ENCODE data around the gene ZBTB25. TPM values are rescaled to one million over a fixed set of nuclear protein-coding genes. Genes with fewer than 3 reads are reported as not detected.

Gene ZBTB25
- total RNA-seq, 2 experiments from 2014 or later = 24.0 to 26.0 TPM

DNA sequence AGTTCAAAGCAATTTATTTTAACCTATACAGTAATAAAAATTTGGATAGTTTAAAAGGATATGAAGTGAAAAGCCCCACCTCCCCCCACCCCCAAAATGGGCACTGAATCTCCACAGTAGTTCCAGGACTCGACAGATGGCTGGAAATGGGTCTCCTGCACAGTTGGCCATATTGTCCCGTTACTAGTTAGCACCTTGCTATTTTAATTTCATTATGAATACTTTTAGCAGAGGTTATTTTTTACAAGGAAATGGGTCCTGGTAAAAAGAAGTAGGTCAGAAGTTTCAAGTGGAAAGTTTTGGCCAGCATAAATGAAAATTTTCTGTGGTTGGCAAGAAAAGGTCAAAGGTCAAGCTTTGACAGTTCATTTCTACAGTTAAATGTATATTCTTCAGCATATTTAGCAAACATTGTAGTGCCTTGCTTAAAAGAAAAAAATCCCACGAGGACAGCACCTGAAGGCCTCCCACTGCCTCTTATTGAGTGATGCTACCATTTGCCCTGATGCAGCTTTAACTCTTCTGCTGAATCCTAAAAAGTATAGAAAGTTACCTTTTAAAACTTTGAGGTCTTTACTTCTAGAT is 87.2 kb downstream of the ZBTB25 start:
- Mint-ChIP-seq H3K27ac (peak overlapping the region; percentile 12), H3K27me3 (no peaks in the 10 kb centered on the region), H3K4me3 (no peak overlapping the region), H3K9me3 (no peaks in the 10 kb centered on the region), H3K36me3 (peaks cover 49% of the 10 kb centered on the region), H3K4me1 (peaks cover 24% of the 10 kb centered on the region)
- DNase-seq = no peak

DNA sequence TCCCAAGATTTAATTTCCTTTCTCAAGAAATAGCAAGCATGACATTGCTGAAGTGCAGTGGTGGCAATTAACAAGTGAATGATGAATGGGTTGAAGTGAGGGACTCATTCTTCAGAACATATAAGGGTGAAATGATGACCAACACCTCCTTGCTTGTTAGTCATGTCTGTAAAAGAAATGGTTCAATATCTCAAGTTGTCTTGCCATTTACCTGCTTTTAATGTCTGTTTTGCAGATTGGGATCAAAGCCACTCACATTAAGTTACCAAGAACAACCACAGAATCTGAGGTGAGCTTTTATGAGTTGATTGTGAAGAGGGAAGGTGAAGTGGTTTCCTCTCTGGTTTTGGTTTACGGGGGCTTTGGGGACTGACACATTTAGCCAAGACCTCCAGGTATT is 91.4 kb downstream of the ZBTB25 start:
- Mint-ChIP-seq H3K9me3 (no peaks in the 10 kb centered on the region), H3K27ac (no peak overlapping the region), H3K4me1 (peaks cover 38% of the 10 kb centered on the region), H3K27me3 (no peaks in the 10 kb centered on the region), H3K4me3 (no peak overlapping the region), H3K36me3 (peaks cover 37% of the 10 kb centered on the region)
- DNase-seq = no peak

DNA sequence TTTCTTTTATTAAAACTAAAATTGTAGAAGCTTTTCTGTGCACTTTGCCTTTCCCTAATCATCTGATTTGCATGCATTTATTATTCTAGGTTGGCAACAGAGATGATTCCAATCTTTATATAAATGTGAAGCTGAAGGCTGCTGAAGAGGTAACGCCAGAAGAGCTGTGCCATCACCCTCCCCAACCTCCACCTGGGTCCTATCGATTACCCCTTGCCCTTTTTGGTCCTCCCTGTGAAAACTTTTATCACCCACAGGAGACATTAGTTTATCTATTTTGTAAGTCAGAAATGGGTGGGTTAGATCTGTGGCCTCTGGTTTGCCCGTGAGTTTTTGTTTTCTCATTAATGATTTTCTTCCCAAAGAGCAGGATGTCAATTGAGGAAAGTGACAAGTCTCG is 92.6 kb downstream of the ZBTB25 start:
- Mint-ChIP-seq H3K27ac (no peak overlapping the region), H3K9me3 (no peaks in the 10 kb centered on the region), H3K4me3 (no peak overlapping the region), H3K27me3 (no peaks in the 10 kb centered on the region), H3K4me1 (peaks cover 30% of the 10 kb centered on the region), H3K36me3 (peaks cover 29% of the 10 kb centered on the region)
- DNase-seq = no peak

DNA sequence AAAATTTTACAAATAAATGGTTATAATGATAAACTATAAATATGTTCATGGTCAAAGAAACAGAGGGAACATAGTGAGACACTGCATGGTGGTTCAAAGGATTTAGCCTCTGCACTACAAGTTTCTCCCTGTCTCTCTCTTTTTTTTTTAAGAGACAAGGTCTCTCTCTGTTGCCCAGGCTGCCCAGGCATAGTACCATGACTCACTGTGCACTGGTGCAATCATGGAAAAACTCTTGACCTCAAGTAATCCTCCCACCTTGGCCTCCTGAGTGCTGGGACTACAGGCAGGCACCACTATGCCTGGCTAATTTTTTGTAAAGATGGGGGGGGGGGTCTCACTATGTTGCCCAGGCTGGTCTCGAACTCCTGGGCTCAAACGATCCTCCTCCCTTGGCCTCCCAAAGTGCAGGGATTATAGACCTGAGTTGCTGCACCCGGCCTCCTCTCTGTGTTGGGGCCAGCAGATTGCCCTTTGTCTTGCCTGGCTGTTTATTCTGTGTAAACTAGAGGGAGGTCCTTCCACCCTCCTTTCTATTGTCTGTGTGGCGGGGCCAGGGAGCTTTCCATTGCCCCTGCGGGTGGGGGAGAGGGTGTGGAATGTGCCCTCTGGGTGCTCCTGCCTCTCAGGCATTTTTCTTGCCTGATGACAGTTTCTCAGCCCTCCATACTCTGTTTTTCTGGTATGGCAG is 93.4 kb downstream of the ZBTB25 start:
- no peaks in the 10 kb centered on the region for H3K9me3 Mint-ChIP-seq
- no peaks in the 10 kb centered on the region for H3K27me3 Mint-ChIP-seq
- no peak overlapping the region for H3K27ac Mint-ChIP-seq
- no peak overlapping the region for H3K4me3 Mint-ChIP-seq
- no peak for DNase-seq
- H3K4me1 Mint-ChIP-seq = peaks cover 24% of the 10 kb centered on the region
- peaks cover 25% of the 10 kb centered on the region for H3K36me3 Mint-ChIP-seq

DNA sequence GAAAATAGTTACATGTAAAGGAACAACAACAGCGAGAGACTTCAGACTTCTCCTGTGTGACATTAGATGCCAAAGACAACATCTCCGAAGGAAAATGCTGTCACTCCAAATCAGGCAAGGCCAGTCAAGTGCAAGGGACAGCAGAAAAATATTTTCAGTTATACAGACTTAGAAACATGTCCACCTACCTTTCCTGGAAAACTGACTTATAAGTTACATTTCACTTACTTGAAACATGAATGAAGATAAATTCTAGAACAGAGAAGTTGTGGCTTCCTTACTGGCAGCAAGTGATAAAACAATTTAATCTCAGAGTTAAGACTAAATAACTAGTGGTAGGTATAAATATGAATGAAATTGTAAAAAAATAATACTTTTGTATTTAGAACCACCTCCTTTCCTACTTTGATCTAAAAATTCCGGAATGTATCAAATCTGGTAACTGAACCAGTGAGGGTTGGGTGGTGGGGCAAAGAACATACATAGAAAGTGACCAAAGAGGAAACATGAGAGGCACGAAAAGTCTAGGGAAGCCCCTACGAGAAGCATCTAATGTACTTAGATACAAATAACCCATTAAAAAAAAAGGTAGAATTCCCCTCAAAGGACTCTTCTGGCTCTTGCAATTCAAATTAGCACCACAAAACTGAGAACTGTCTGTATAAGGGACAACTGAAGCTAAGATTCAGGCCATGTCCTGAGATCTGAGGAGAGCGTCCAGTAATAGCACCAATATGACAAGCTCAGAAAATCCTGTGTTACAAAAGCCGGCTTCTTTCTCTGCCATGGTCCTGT is 94.3 kb downstream of the ZBTB25 start:
- Mint-ChIP-seq H3K36me3 (peaks cover 29% of the 10 kb centered on the region), H3K27me3 (no peaks in the 10 kb centered on the region), H3K9me3 (no peaks in the 10 kb centered on the region), H3K27ac (no peak overlapping the region), H3K4me1 (peaks cover 24% of the 10 kb centered on the region), H3K4me3 (no peak overlapping the region)
- DNase-seq = no peak

DNA sequence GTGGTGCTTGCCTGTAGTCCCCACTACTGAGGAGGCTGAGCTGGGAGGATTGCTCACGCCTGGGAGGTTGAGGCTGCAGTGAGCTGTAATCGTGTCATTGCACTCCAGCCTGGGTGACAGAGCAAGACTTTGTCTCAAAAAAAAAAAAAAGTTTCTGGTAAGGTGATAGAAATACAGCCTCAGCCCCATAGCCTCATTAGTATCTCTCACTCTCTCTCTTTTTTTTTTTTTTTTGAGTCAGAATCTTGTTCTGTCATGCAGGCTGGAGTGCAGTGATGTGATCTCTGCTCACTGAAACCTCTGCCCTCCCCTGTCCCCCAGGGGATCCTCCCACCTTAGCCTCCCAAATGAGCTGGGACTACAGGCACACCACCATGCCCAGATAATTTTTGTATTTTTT is 96.3 kb downstream of the ZBTB25 start:
- no peaks in the 10 kb centered on the region for H3K9me3 Mint-ChIP-seq
- peaks cover 41% of the 10 kb centered on the region for H3K36me3 Mint-ChIP-seq
- no peak overlapping the region for H3K27ac Mint-ChIP-seq
- H3K27me3 Mint-ChIP-seq = no peaks in the 10 kb centered on the region
- no peak overlapping the region for H3K4me3 Mint-ChIP-seq
- no peak for DNase-seq
- peaks cover 22% of the 10 kb centered on the region for H3K4me1 Mint-ChIP-seq

DNA sequence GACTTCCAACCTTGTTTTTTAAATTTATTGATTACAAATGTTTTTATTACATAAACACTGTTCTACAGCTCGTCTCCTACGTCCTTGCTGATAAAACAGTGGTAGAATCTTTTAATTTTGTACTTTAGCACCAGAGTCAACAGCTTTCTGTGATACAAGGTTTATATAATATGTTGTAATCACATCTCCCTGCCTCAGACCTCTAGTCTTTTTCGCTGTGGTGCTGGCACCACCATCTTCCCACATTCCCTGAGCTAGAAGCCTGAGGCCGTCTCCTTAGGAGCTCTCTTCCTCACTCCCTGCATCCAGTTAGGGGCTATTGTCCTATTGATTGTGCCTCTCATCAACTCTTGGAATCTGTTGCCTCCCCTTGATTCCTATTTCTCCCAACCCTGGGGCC is 98.3 kb downstream of the ZBTB25 start:
- Mint-ChIP-seq H3K4me3 (no peak overlapping the region), H3K27ac (no peak overlapping the region), H3K36me3 (peaks cover 34% of the 10 kb centered on the region), H3K4me1 (peaks cover 10% of the 10 kb centered on the region), H3K27me3 (no peaks in the 10 kb centered on the region), H3K9me3 (no peaks in the 10 kb centered on the region)
- DNase-seq = no peak

DNA sequence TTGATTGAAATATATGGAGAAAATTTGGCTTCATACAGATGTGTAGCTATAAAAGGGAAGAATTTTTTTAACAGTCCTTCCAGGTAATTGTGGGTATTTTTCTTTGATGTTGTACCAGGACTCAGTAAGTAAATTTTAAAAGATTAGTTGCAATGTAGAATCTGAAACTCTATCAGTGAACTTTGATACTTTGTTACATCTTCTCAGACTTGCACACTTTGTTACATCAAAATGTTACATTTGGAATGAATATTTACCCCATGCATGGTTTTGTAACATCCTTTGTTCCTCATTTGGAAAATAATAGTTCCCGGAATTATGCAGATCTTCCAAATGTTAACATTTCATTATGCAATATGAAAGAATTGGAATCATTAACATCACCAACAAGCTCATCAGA is 101.7 kb downstream of the ZBTB25 start:
- H3K4me3 Mint-ChIP-seq = no peak overlapping the region

DNA sequence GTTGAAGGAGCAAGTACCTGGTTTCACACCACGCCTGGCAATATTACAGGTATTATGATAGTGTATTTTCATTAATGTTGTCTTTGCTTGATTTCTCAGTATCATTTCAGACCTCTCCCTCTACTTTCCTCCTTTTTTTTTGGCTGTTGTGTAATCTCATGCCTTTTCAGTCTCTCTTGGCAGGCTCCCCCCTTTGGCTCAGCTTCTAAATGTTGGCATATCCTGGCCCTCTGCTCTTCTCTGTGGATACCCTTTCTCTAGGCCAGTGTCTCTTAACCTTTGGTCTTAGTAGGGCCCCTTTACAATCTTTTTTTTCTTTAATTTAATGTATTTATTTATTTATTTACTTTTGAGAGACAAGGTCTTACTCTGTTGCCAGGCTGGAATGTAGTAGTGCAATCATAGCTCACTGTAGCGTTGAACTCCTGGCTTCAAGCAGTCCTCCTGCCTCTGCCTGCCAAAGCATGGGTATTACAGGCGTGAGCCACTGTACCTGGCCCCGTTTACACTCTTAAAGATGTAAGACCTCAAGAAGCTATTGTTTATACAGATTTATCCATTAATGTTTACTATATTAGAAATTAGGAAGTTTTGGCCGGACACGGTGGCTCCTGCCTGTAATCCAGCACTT is 102.7 kb downstream of the ZBTB25 start:
- Mint-ChIP-seq H3K27me3 (no peaks in the 10 kb centered on the region), H3K4me3 (no peak overlapping the region), H3K36me3 (peaks cover 39% of the 10 kb centered on the region), H3K9me3 (no peaks in the 10 kb centered on the region), H3K4me1 (peaks cover 2% of the 10 kb centered on the region), H3K27ac (no peak overlapping the region)
- DNase-seq = no peak

More for the DNA sequence above, 101.7 kb downstream of the ZBTB25 start:
- DNase-seq = no peak
- H3K27ac Mint-ChIP-seq = no peak overlapping the region
- peaks cover 2% of the 10 kb centered on the region for H3K4me1 Mint-ChIP-seq
- peaks cover 39% of the 10 kb centered on the region for H3K36me3 Mint-ChIP-seq
- H3K9me3 Mint-ChIP-seq = no peaks in the 10 kb centered on the region
- no peaks in the 10 kb centered on the region for H3K27me3 Mint-ChIP-seq

Other genes starting within 250 kb of the ZBTB25 start
- under 1 TPM; 0.95 to 0.96 TPM for gene ESR2, start 209.5 kb downstream of the ZBTB25 start, total RNA-seq
- gene MTHFD1, start 115.5 kb downstream of the ZBTB25 start, total RNA-seq = 100 to 1,000 TPM; 266 to 269 TPM
- 1 to 10 TPM; 1.2 to 1.4 TPM for gene AKAP5, start 38.3 kb downstream of the ZBTB25 start, total RNA-seq
- 10 to 100 TPM; 43.3 to 43.9 TPM for gene ZBTB1, start 932 bp upstream of the ZBTB25 start, total RNA-seq
- 1 to 10 TPM; 1.9 to 2.0 TPM for gene HSPA2, start 36.9 kb upstream of the ZBTB25 start, total RNA-seq
- under 1 TPM; 0.18 to 0.25 TPM for gene PPP1R36, start 46.1 kb upstream of the ZBTB25 start, total RNA-seq
- under 1 TPM in 1 of 2 experiments, not detected in 1; 0.12 TPM for gene PLEKHG3, start 200.6 kb upstream of the ZBTB25 start, total RNA-seq